ELR (cell line): ENCODE results near the gene LTO1.

ENCODE experiments used
- DNase-seq: peaks from one replicate; pipeline ENCODE4 v3.0.0-alpha.2; 2015; ENCODE audit warnings: low read depth

Gene LTO1

GRCh38 chr11:69657456-69657910 lies 17.7 kb downstream of the LTO1 start:
- DNase-seq = no peak

- DNase-seq = no peak
Observed at GRCh38 chr11:69656536-69657455, 18.4 kb downstream of the LTO1 start.

- DNase-seq = peak; percentile 51
Observed at GRCh38 chr11:69655479-69656428, 19.4 kb downstream of the LTO1 start.

DNA sequence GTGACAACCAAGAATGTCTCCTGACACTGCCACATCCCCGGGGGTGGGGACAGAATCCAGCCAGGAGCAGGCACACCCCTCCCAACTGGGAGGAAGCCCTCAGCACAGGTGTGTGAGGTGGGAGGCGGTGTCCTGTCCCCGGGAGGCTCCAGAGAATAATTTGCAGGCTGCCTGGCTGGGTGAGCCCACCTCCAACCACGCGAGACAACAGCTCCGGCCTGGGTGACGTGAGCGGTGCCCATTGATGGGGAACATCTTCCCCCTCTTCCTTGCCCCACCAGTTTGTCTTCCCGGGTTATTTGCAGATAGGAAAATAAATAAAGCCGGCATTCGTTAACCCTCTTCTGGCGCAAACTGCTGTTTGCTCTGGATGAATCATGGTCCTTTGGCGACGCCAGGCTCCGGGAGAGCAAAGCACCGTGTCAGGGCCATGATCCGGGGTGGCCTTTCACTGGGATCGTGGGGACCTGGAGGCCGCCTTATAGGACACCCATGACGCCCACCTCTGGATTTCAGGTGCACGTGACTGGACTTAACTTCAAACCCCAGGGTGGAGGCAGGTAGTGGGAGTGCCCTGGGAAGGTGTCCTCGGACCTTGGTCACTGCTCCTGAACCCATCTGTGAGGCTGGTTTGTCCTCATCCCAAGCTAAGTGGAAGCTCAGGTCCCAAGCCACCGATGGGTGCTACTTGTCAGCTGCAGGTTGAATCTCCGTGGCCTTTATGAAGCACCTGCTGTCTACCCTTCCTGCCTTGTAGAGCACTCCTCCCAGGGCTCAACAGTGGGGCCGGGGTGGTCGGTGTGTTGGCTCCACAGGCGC lies 20.3 kb downstream of the LTO1 start:
- DNase-seq = peak; percentile 64

DNA sequence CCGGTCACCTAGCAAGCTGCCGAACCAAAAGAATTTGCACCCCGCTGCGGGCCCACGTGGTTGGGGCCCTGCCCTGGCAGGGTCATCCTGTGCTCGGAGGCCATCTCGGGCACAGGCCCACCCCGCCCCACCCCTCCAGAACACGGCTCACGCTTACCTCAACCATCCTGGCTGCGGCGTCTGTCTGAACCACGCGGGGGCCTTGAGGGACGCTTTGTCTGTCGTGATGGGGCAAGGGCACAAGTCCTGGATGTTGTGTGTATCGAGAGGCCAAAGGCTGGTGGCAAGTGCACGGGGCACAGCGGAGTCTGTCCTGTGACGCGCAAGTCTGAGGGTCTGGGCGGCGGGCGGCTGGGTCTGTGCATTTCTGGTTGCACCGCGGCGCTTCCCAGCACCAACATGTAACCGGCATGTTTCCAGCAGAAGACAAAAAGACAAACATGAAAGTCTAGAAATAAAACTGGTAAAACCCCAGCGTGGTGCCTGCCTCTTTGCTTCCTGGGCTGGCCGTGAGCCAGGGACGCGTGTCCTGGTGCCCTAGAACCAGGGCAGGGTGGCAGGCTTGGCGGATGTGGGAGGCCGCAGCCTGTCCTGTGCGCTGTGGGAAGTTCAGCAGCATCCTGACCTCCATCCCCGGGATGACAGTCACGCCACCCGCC lies 21.0 kb downstream of the LTO1 start:
- DNase-seq = no peak

DNA sequence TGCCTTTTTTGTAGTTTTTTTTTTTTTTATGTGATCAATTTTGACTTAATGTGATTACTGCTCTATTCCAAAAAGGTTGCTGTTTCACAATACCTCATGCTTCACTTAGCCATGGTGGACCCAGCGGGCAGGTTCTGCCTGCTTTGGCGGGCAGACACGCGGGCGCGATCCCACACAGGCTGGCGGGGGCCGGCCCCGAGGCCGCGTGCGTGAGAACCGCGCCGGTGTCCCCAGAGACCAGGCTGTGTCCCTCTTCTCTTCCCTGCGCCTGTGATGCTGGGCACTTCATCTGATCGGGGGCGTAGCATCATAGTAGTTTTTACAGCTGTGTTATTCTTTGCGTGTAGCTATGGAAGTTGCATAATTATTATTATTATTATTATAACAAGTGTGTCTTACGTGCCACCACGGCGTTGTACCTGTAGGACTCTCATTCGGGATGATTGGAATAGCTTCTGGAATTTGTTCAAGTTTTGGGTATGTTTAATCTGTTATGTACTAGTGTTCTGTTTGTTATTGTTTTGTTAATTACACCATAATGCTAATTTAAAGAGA lies 21.7 kb downstream of the LTO1 start:
- DNase-seq = no peak

DNA sequence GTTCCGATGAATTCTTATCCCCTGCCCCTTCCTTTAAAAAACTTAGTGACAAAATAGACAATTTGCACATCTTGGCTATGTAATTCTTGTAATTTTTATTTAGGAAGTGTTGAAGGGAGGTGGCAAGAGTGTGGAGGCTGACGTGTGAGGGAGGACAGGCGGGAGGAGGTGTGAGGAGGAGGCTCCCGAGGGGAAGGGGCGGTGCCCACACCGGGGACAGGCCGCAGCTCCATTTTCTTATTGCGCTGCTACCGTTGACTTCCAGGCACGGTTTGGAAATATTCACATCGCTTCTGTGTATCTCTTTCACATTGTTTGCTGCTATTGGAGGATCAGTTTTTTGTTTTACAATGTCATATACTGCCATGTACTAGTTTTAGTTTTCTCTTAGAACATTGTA lies 22.2 kb downstream of the LTO1 start:
- no peak for DNase-seq

DNA sequence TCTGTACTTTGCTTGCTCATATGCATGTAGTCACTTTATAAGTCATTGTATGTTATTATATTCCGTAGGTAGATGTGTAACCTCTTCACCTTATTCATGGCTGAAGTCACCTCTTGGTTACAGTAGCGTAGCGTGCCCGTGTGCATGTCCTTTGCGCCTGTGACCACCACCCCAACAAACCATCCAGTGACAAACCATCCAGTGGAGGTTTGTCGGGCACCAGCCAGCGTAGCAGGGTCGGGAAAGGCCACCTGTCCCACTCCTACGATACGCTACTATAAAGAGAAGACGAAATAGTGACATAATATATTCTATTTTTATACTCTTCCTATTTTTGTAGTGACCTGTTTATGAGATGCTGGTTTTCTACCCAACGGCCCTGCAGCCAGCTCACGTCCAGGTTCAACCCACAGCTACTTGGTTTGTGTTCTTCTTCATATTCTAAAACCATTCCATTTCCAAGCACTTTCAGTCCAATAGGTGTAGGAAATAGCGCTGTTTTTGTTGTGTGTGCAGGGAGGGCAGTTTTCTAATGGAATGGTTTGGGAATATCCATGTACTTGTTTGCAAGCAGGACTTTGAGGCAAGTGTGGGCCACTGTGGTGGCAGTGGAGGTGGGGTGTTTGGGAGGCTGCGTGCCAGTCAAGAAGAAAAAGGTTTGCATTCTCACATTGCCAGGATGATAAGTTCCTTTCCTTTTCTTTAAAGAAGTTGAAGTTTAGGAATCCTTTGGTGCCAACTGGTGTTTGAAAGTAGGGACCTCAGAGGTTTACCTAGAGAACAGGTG lies 23.1 kb downstream of the LTO1 start:
- DNase-seq = no peak

DNA sequence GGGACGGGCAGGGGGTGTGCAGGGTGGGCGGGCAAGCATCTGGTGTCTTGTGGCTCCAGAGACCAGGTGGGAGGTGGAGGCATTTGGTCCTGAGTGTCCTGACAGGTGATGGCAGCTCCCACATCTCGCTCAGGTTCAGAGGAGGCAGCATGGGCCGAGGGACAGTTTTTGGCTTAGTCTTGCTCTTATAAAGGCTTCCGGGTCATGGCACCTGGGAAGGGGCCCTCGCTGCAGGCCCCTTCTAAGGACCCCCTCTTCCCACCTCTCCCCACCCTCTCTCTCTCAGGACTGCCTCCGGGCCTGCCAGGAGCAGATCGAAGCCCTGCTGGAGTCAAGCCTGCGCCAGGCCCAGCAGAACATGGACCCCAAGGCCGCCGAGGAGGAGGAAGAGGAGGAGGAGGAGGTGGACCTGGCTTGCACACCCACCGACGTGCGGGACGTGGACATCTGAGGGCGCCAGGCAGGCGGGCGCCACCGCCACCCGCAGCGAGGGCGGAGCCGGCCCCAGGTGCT lies 24.3 kb downstream of the LTO1 start:
- no peak for DNase-seq

- DNase-seq = no peak
Observed at GRCh38 chr11:69650081-69650831, 24.9 kb downstream of the LTO1 start.

- DNase-seq = no peak
Observed at GRCh38 chr11:69649576-69649900, 25.6 kb downstream of the LTO1 start.

- no peak for DNase-seq
Observed at GRCh38 chr11:69648679-69649575, 26.2 kb downstream of the LTO1 start.

DNA sequence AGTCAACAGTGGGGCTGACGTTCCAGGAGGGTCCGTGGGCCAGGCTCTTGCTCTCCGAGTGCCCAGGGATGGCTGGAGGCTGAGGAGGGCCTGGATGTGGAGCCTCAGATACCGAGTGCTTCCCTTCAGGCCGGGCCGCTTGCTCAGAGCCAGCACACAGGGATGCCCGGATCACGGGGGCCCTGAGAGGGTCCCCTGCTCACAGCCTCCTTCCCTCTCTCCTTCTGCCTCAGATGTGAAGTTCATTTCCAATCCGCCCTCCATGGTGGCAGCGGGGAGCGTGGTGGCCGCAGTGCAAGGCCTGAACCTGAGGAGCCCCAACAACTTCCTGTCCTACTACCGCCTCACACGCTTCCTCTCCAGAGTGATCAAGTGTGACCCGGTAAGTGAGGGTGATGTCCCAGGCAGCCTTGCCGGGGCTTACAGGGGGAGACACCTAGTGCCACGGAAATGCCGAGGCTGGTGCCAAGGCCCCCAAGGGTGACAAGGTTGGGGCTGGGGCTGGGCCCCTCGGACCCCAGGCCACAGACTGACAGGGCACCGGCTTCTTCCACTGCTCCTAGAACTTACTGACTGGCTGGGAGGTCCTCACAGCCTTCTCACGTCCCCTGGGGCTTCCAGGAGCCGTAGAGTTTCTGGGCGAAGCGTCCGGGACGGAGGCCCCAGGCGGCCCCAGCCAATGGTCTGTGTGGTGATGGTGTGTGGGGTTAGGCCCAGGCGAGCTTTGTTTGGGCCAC lies 27.2 kb downstream of the LTO1 start:
- no peak for DNase-seq

GRCh38 chr11:69647390-69647748 lies 27.8 kb downstream of the LTO1 start:
- DNase-seq = no peak

DNA sequence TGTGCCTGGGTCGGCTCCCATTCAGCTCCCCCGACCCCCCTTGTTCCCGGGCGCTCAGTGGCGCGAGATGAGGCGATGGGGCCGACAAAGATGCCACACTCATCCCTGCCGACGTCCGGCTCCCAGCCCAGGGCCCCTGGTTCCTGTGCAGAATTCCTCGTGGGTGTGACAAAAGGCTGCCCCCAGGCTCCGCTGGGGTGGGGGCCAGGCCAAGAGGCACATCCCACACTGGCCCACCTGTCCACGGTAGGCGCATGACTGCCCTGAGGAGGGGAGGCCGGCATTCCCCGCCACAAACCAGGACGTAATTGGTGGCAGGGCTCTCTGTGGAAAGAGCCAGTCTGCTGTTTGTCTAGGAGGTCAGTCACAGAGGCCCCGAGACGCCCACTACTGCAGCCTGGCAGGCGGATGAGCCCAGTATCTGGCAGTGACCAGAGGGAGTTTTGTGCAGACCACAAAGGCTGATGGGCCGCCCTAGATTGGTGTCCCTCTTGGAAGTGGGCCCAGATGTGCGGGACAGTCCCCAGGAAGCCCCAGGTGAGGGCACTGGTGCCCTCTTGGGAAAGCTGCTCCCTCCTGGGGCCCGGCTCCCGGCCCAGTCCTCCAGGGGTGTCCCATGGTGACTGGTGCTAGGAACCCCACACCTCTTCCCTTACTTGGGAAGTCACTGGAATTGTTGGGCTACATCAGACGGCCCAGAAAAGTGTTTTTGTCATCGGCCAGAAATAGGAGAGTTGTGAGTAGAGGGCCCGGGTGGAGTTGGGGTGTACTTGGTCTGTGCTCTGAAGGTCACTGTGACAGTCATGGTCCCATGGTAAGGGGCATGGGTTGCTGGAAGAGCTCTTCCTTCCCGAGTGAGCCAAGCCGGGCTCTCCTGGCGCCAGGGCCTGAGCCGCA lies 28.4 kb downstream of the LTO1 start:
- DNase-seq = no peak

DNA sequence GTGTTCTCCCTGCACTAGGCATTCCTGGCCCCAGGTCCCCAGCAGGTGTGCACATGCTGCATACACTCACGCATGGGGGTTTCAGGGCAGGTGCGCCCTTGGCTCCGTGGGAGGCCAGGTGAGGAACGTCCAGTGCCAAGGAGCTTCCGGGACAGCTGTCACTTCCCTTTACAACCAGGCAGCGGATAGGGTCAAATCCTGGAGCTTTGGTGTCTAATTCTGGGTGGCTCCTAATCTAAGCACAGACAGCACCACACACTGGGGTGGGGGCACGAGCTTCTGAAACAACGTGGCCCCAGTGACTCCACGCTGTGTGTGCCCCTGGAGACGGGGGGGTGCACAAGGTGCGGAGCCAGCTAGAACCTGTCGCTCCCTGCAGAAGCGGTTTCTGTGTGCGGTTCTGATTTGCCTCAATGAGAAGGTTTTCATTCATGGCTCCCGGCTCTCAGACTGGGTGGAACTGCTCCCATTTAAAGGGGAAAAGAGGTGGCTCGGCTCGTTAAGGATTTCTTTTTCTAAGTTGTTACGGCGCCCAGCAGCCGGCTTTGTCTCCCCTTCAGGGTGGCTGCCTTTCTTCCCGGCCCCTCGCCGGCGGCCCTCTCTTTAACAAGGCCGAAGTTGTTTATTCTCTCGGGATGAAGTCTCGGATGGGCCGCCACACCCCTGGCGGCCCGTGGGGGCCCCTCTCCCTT lies 29.2 kb downstream of the LTO1 start:
- DNase-seq = no peak
